NCI-H2196 (cell line): ENCODE data around the gene IFNA21.
"Not testable (repeated sequence)": the region's sequence is repeated elsewhere in the genome, so short reads cannot be mapped to it uniquely, and the experiment has no call there.

ENCODE experiments used
- DNase-seq: peaks from one replicate; lab custom pipeline; 2025; ENCODE audit not compliant: unreplicated experiment; lab: John Stamatoyannopoulos, UW

The IFNA21 gene

GRCh38 chr9:21144603-21145002 is 21.9 kb downstream of the IFNA21 start:
- DNase-seq = no peak

DNA sequence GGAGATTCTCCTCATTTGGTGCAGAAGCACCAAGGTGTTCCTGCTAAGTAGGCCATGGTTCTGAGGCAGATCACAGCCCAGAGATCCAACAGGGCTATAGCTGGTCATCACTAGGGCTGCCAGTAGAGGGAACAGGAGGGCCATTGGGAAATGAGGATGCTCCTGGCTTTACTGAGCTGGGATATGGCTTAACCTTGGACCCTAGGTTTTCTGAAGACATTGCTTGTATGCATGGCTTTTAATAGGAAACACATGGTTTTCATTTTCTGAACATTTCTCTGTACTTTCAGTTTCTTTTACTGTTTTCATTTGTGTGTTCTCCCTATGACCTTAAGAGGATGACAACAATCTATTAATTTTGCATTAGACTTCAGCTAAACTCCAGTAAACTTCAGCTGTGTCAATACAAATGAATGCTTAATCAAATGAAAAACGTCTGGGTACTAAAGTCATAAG is 25.0 kb downstream of the IFNA21 start, which contains the start of gene IFNW1:
Gene IFNW1, minus strand, starts transcription at position 406 of the 456 bp plus-strand sequence. Its CDS starts 262 bp downstream, at position 144.
- no peak for DNase-seq

- DNase-seq = no peak
These were observed 29.4 kb downstream of the IFNA21 start for GRCh38 chr9:21137020-21137419.

GRCh38 chr9:21135736-21136135 is 30.7 kb downstream of the IFNA21 start:
- DNase-seq = no peak

DNA sequence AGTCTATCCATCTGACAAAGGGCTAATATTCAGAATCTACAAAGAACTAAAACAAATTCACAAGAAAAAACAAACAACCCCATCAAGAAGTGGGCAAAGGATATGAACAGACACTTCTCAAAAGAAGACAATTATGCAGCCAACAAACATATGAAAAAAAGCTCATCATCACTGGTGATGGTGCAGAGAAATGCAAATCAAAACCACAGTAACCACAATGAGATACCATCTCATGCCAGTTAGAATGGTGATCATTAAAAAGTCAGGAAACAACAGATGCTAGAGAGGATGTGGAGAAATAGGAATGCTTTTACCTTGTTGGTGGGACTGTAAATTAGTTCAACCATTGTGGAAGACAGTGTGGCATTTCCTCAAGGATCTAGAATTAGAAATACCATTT is 38.3 kb downstream of the IFNA21 start:
- DNase-seq = not testable (repeated sequence)

- no peak for DNase-seq
These were observed 44.7 kb downstream of the IFNA21 start for GRCh38 chr9:21121595-21122251.

DNA sequence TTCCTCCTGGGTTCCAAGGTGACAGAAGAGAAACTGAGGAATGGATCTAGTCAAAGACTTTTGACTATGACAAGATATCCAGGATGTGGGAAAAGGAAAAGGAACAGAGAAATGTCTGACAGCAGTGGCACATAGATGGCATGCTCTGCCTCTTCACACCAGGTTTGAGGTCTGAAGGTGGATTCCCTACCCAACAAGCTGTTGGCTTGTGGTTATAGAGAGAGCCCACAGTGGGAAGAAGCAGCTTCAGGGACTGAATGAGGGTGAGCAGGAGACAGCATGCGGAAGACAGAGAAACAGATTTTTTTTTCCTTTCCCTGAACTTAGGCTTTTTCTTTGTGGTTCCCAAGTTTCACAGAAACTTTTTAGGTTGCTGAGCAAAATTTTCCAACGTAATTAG is 45.4 kb downstream of the IFNA21 start:
- no peak for DNase-seq

DNA sequence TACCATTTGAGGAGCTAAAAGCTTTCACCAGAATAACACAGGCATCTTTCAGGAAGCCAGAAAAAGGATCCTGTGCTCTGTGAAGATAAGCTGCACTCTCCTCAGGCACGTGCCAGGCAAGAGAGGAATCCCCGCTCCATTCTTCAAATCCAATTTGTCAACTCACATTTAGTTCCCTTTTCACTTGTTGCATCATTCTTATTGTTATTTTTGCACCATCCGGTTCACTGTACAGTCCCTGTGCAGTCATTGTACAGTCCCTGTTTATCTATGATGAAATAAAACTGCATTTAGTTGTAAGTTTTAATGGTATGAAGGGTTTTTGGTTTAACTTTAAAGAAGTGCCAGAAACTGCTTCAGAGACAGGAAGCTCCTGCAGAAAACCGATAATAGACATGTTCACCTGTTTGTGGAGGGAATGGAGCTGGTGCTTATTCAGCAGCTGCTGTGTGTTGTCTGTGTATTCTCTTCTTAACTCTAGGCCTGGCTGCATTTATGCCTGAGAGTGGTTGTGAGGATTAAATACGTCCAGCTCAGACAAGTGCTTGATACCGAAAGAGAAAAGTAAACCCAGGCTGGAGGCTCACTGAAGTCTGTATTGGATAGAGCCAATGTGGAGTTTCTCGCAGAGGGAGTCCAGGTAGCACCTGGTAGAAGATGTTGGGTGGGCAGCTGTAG is 47.2 kb downstream of the IFNA21 start:
- no peak for DNase-seq
